Psoas muscle (tissue), 8 donors: ENCODE results near the gene RNF150. TPM values are rescaled to one million over a fixed set of nuclear protein-coding genes. Genes with fewer than 3 reads are reported as not detected.

ENCODE experiments used
- ATAC-seq, 4 donors: fragments of 200-7000 bp; cut with Tn5 transposase; one replicate each; pipeline ENCODE4 v1.9.1; 2020; ENCODE audit warnings: moderate library complexity in 3 of 4, mild to moderate bottlenecking in 2 of 4
- DNase-seq, 2 donors: peaks; one replicate each; pipeline ENCODE4 v3.0.0-alpha.2; 2020
- H3K27ac ChIP-seq: fragments of 200-600 bp; one replicate; pipeline ENCODE4 v1.8.0; 2022
- H3K27me3 ChIP-seq, 3 donors: fragments of 200-600 bp in 1 of 3; one replicate each; pipeline versions ENCODE4 v1.6.1 to v1.8.0; 2013 to 2022; ENCODE audit warnings: low read length in 2 of 3, mild to moderate bottlenecking in 2 of 3, moderate library complexity in 1 of 3; ENCODE audit not compliant: insufficient read depth in 3 of 3
- H3K36me3 ChIP-seq, 2 donors: fragments of 200-600 bp in 1 of 2; one replicate each; pipeline versions ENCODE4 v1.6.1 to v1.8.0; 2013 to 2022; ENCODE audit warnings: low read depth in 1 of 2, mild to moderate bottlenecking in 1 of 2, moderate library complexity in 1 of 2; ENCODE audit not compliant: insufficient read depth in 1 of 2
- H3K4me1 ChIP-seq: fragments of 200-600 bp; one replicate; pipeline ENCODE4 v1.8.0; 2022
- H3K4me3 ChIP-seq: fragments of 200-600 bp; one replicate; pipeline ENCODE4 v1.8.0; 2022; ENCODE audit warnings: mild to moderate bottlenecking
- H3K9me3 ChIP-seq: fragments of 200-600 bp; one replicate; pipeline ENCODE4 v1.8.0; 2022
- CTCF ChIP-seq: fragments of 200-600 bp; IDR thresholded peaks from one replicate; pipeline ENCODE4 v1.8.0; 2022; ENCODE audit warnings: antibody characterized with exemption
- WGBS, 3 donors: extraction: QIAGEN DNeasy Blood & Tissue Kit; methylation state at CpG; one replicate each; pipeline versions ENCODE4 v1.1.6 to v1.1.7; 2013; 5-methylcytosine and 5-hydroxymethylcytosine counted together
- intact Hi-C, 2 donors: fragments of 100-400 bp; cut with DNase I; formaldehyde crosslinking; loops; one replicate each; pipeline versions ENCODE4 v1.11.0 to v1.14.2; 2022
- polyA plus RNA-seq, 3 donors: library from polyadenylated mRNA; stranded (reverse); fragments of 200-250 nt; gene quantifications; one replicate each; pipeline ENCODE4 v1.2.3, GENCODE V29; 2013
- total RNA-seq, 4 donors: library from RNA; stranded (reverse); fragmentation: NEBNext Ultra II Directional in 2 of 4; extraction: Animal tissue kit (Norgen Biotek cat#: 25700) in 2 of 4; gene quantifications; one replicate each; pipeline versions ENCODE4 v1.2.1 to v1.2.4, GENCODE V29; 2021 to 2023
- donor health status: healthy with polysubstance abuse.
- donor health status: DM: no; HTN: no; CAD: no; lungs with moderate emphysema.
- donor health status: Bipolar disorder and iron deficiency.
- donor health status: healthy.
- donor health status: DM: yes; HTN: yes; CAD: no.
- donor health status: DM: no; HTN: no; CAD: no.
- donor health status: DM: no; HTN: no; CAD: no.
- donor health status: DM: yes; HTN: yes; CAD: no.

RNF150 gene
- total and polyA plus RNA-seq, 7 donors: 0.78 to 12.6 (median 3.2) TPM

DNA sequence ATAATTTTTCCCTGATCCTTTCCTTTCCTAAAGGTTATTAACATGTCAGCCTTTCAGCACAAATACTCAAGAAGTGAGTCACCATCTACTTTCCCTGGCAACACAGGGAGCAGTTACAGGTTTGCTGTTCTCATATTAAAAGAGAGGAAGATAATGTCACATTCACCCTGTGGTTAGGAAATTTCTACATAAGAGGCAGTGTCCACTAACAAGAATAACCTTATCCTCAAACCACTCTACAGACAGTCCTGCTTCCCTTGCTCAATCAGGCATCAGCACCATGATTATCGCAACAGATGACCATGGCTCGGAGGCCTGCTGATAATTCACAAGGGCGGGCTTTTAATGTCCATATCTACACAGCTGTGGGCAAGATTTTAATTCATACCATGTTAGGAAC is 30.9 kb downstream of the RNF150 start:
- Histone ChIP-seq H3K27me3 (no peaks in the 10 kb centered on the region), H3K4me3 (no peak overlapping the region), H3K4me1 (no peaks in the 10 kb centered on the region), H3K27ac (no peak overlapping the region), H3K36me3 (no peaks in the 10 kb centered on the region), H3K9me3 (no peaks in the 10 kb centered on the region)
- 81 to 94% (median 87%) methylated on average over 3 of the region's 3 CpGs for WGBS, 3 donors
- DNase-seq (no peak), ATAC-seq (peak in 3 of 4 donors; percentile 36 to 61 (median 44))
- intact Hi-C loops: no loop called here
- no peak for TF ChIP-seq CTCF

DNA sequence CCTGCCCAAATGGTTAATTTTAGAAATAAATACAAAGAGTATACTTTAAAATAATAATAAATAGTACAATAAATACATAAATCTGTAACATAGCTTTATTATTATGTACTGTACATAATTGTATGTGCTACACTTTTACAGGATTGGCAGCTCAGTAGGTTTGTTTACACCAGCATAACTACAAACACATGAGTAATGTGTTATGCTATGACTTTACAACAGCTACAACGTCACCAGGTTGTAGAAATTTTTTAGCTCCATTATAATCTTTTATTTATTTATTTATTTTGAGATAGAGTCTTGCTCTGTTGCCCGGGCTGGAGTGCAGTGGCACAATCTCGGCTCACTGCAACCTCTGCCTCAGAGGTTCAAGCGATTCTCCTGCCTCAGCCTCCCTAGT is 31.8 kb downstream of the RNF150 start:
- no peaks in the 10 kb centered on the region for H3K9me3 ChIP-seq
- no peak overlapping the region for H3K27ac ChIP-seq
- 94 to 97% (median 95%) methylated on average over 4 of the region's 4 CpGs for WGBS, 3 donors
- H3K36me3 ChIP-seq: no peaks in the 10 kb centered on the region
- H3K4me3 ChIP-seq: no peak overlapping the region
- intact Hi-C loops: no loop called here
- DNase-seq (no peak), ATAC-seq (no peak)
- H3K27me3 ChIP-seq: no peaks in the 10 kb centered on the region
- TF ChIP-seq CTCF: no peak
- no peaks in the 10 kb centered on the region for H3K4me1 ChIP-seq

DNA sequence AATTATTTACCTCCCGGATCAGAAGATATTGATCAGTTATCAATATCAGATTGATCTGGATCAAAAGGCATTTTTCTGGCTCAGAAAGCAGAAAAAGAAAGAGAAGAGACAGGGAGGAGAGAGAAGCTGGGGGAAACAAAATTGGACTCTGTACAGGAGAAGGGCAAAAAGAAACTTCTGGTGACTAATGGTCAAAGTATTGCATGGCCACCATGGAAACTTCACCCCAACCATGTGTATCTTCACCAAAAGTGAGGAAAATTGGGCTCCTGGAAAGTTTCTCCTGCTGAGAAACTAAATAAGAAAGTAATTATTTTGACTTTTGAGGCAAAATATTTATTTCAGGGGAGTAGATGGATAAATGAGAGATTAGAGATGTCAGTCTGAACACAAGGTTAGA is 33.9 kb downstream of the RNF150 start:
- H3K9me3 ChIP-seq: no peaks in the 10 kb centered on the region
- H3K27me3 ChIP-seq: no peaks in the 10 kb centered on the region
- H3K36me3 ChIP-seq: no peaks in the 10 kb centered on the region
- DNase-seq (no peak), ATAC-seq (no peak)
- no peaks in the 10 kb centered on the region for H3K4me1 ChIP-seq
- WGBS, 3 donors: 85 to 96% (median 91%) methylated on average over 1 of the region's 1 CpG
- intact Hi-C loops: no loop called here
- H3K27ac ChIP-seq: no peak overlapping the region
- no peak for TF ChIP-seq CTCF
- H3K4me3 ChIP-seq: no peak overlapping the region

GRCh38 chr4:141098163-141098562 is 35.1 kb downstream of the RNF150 start:
- Histone ChIP-seq H3K27ac (no peak overlapping the region), H3K36me3 (no peaks in the 10 kb centered on the region), H3K4me3 (no peak overlapping the region), H3K4me1 (no peaks in the 10 kb centered on the region), H3K9me3 (peaks cover 7% of the 10 kb centered on the region), H3K27me3 (no peaks in the 10 kb centered on the region)
- no peak for DNase-seq
- 78 to 95% (median 83%) methylated on average over 3 of the region's 3 CpGs for WGBS, 3 donors
- ATAC-seq: no peak
- intact Hi-C loops: no loop called here
- no peak for TF ChIP-seq CTCF

DNA sequence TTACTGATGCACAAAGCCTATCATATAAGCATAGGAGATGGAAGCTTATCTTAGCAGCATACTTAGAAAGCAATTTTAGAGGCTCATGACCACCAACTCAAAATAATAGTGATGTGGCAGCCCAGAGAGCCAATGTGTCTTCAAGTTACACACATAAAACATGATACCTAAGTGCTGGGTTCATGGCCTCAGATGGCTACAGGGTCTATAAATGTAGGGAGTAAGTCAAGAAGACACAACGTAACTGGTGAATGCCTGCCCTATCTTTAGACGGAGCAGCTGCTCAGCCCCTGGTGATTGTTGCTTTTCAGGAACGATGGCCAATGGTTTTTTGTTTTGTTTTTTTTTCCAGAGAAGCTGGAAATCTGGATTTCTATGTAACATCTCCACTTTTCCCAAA is 42.8 kb downstream of the RNF150 start:
- no peaks in the 10 kb centered on the region for H3K36me3 ChIP-seq
- WGBS, 3 donors: 8 to 20% (median 8%) methylated on average over 3 of the region's 3 CpGs
- peak; percentile 87 to 100 (median 96) for ATAC-seq
- H3K27me3 ChIP-seq: no peaks in the 10 kb centered on the region
- peaks cover 7% of the 10 kb centered on the region for H3K9me3 ChIP-seq
- DNase-seq: no peak
- H3K27ac ChIP-seq: no peak overlapping the region
- no peak for TF ChIP-seq CTCF
- H3K4me1 ChIP-seq: peaks cover 19% of the 10 kb centered on the region
- intact Hi-C loops: no loop called here
- H3K4me3 ChIP-seq: no peak overlapping the region
